ENCODE measurements around the gene SUPT7L.

The SUPT7L gene

GRCh38 chr2:27707462-27708256 lies 44.2 kb upstream of the SUPT7L start:
- no peaks in the 10 kb centered on the region for H3K9me3 ChIP-seq (ENCODE audit: control insufficient read depth, insufficient read depth, low read depth, low read length)
- TF ChIP-seq HOXC10 (CRISPR knock-in tag; IDR thresholded peaks at IDR 0.05) (no peak), ZNF571 (tag by site-specific recombination; IDR thresholded peaks at IDR 0.05) (no peak), ZNF610 (tag by site-specific recombination; IDR thresholded peaks at IDR 0.05; ENCODE audit: borderline replicate concordance) (no peak), SP7 (tag by site-specific recombination; IDR thresholded peaks at IDR 0.05) (no peak), ZNF660 (tag by site-specific recombination; IDR thresholded peaks at IDR 0.05) (no peak), ZNF433 (tag by site-specific recombination; IDR thresholded peaks at IDR 0.05; ENCODE audit: low read depth) (no peak), ZNF837 (tag by site-specific recombination; IDR thresholded peaks at IDR 0.05) (no peak), ZNF654 (tag by site-specific recombination; IDR thresholded peaks at IDR 0.05; ENCODE audit: low read depth) (no peak), ZNF623 (tag by site-specific recombination; IDR thresholded peaks at IDR 0.05) (no peak)
- H3K4me3 ChIP-seq (ENCODE audit: low read depth, low read length) = no peak overlapping the region
- H3K36me3 ChIP-seq (ENCODE audit: control insufficient read depth in 2 of 2, insufficient read depth in 1 of 2, low read length in 2 of 2) = no peaks in the 10 kb centered on the region
- CTCF ChIA-PET = interaction anchor here (0.7 to 5.8 kb wide), 5 partner anchors 16 to 1474 kb away, joined by 3 to 66 read pairs (median 4); no protein-coding TSS in a partner anchor
- H3K27ac ChIP-seq (ENCODE audit: extremely low read depth, low read depth, low read length) = no peak overlapping the region
- H3K4me1 ChIP-seq (ENCODE audit: control insufficient read depth, insufficient read depth, low read length) = peaks cover 6% of the 10 kb centered on the region
- POLR2A ChIA-PET = no interaction called here

GRCh38 chr2:27705851-27706622 lies 42.6 kb upstream of the SUPT7L start:
- H3K27ac ChIP-seq (ENCODE audit: extremely low read depth, low read depth, low read length) = no peak overlapping the region; the same call in 1 of the 2 replicates
- POLR2A ChIA-PET = interaction anchor here (0.9 to 1.1 kb wide), 4 partner anchors 11 to 687 kb away, joined by 3 to 5 read pairs (median 4); partner anchors contain the start of gene FOSL2
- CTCF ChIA-PET = interaction anchor here (0.5 to 5.8 kb wide), 14 partner anchors 11 to 940 kb away, joined by 3 to 66 read pairs (median 4); no protein-coding TSS in a partner anchor
- no peak overlapping the region for H3K4me3 ChIP-seq (ENCODE audit: low read depth, low read length)
- H3K9me3 ChIP-seq (ENCODE audit: control insufficient read depth, insufficient read depth, low read depth, low read length) = no peaks in the 10 kb centered on the region
- H3K36me3 ChIP-seq (ENCODE audit: control insufficient read depth in 2 of 2, insufficient read depth in 1 of 2, low read length in 2 of 2) = no peaks in the 10 kb centered on the region
- peaks cover 6% of the 10 kb centered on the region for H3K4me1 ChIP-seq (ENCODE audit: control insufficient read depth, insufficient read depth, low read length)
- TF ChIP-seq KLF1 (tag by site-specific recombination; IDR thresholded peaks at IDR 0.05) (peak; percentile 65), ZNF366 (tag by site-specific recombination; conservative IDR thresholded peaks at IDR 0.05) (peak; percentile 98), FEZF1 (tag by site-specific recombination; IDR thresholded peaks at IDR 0.05) (peak; percentile 62), ZNF341 (tag by site-specific recombination; IDR thresholded peaks at IDR 0.05; ENCODE audit: low read depth) (peak; percentile 94), WT1 (tag by site-specific recombination; IDR thresholded peaks at IDR 0.05) (peak; percentile 88), ZEB2 (tag by site-specific recombination; IDR thresholded peaks at IDR 0.05) (peak; percentile 91), ATF2 (tag by site-specific recombination; IDR thresholded peaks at IDR 0.05; ENCODE audit: low read depth) (peak; percentile 96), KLF9 (tag by site-specific recombination; IDR thresholded peaks at IDR 0.05; ENCODE audit: low read depth) (peak; percentile 59; the same call in 1 of the 2 replicates), ZNF692 (tag by site-specific recombination; IDR thresholded peaks at IDR 0.05) (peak; percentile 62; the same call in 1 of the 2 replicates), KLF10 (tag by site-specific recombination; IDR thresholded peaks at IDR 0.05) (peak; percentile 72), ZNF146 (tag by site-specific recombination; IDR thresholded peaks at IDR 0.05) (no peak), PRDM4 (tag by site-specific recombination; IDR thresholded peaks at IDR 0.05) (0 out of 2 replicates have a peak, but pooled peaks have one; percentile 23), ZNF140 (tag by site-specific recombination; IDR thresholded peaks at IDR 0.05) (no peak), ZNF639 (tag by site-specific recombination; IDR thresholded peaks at IDR 0.05) (peak; percentile 67; the same call in 1 of the 2 replicates)

Measured in HEK293 (cell line).